ENCODE data around the gene KCNJ1. TPM values are rescaled to one million over a fixed set of nuclear protein-coding genes. Genes with fewer than 3 reads are reported as not detected.
A peak's percentile ranks its signal among the peaks of the same experiment; 100 is the strongest.

KCNJ1 gene
- polyA plus RNA-seq, 1 of the 3 experiments (the other 2 are of a cell fraction): not detected

DNA sequence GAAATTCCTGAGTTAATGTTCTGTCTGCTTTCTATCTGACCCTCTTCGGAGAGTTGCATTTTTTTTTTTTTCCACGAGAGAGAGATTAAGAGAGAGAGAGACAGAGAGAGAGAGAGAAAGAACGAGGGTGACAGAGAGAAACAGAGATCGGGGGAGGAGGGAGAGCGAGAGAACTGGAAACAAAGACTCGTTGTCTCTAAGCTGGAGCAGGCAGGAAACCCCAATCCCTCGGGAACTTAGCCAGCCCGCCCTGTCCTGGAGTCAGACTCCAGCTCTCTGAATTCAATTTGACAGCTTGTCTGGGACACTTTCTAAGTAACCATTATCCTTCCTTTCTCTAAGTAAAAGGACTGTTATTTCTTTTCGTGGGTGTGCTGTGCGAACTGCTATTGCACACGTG is 76.9 kb downstream of the KCNJ1 start:
- peak overlapping the region in 1 of 2 experiments; percentile 69; a peak in 2 of 4 replicates for H3K27ac ChIP-seq (ENCODE audit: low read depth in 2 of 2, low read length in 1 of 2)
- no peaks in the 10 kb centered on the region for H4K20me1 ChIP-seq (ENCODE audit: insufficient read depth)
- H3K9me2 ChIP-seq: no peaks in the 10 kb centered on the region
- peaks cover 3% of the 10 kb centered on the region for H3F3A ChIP-seq (replicated peaks; ENCODE audit: insufficient read depth)
- CTCF ChIA-PET: interaction anchor here (1.1 to 2.5 kb wide), 2 partner anchors 12 to 13 kb away, joined by 5 to 11 read pairs; no protein-coding TSS in a partner anchor
- TF ChIP-seq POLR2AphosphoS5 (IDR thresholded peaks at IDR 0.05; ENCODE audit: low read depth, low read length) (no peak), EP300 (IDR thresholded peaks at IDR 0.05; ENCODE audit: borderline replicate concordance in 1 of 2, low read depth in 1 of 2, low read length in 1 of 2) (no peak), SMC3 (IDR thresholded peaks at IDR 0.05; ENCODE audit: low read depth, low read length) (no peak), JUND (IDR thresholded peaks at IDR 0.05) (0 out of 2 replicates have a peak, but pooled peaks have one; percentile 1), CHD2 (IDR thresholded peaks at IDR 0.05; ENCODE audit: low read length, partially characterized antibody) (no peak)
- TF ChIP-seq, protein P1, sequence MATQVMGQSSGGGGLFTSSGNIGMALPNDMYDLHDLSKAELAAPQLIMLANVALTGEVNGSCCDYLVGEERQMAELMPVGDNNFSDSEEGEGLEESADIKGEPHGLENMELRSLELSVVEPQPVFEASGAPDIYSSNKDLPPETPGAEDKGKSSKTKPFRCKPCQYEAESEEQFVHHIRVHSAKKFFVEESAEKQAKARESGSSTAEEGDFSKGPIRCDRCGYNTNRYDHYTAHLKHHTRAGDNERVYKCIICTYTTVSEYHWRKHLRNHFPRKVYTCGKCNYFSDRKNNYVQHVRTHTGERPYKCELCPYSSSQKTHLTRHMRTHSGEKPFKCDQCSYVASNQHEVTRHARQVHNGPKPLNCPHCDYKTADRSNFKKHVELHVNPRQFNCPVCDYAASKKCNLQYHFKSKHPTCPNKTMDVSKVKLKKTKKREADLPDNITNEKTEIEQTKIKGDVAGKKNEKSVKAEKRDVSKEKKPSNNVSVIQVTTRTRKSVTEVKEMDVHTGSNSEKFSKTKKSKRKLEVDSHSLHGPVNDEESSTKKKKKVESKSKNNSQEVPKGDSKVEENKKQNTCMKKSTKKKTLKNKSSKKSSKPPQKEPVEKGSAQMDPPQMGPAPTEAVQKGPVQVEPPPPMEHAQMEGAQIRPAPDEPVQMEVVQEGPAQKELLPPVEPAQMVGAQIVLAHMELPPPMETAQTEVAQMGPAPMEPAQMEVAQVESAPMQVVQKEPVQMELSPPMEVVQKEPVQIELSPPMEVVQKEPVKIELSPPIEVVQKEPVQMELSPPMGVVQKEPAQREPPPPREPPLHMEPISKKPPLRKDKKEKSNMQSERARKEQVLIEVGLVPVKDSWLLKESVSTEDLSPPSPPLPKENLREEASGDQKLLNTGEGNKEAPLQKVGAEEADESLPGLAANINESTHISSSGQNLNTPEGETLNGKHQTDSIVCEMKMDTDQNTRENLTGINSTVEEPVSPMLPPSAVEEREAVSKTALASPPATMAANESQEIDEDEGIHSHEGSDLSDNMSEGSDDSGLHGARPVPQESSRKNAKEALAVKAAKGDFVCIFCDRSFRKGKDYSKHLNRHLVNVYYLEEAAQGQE (IDR thresholded peaks at IDR 0.05; ENCODE audit: low read depth, low read length): no peak
- TF ChIP-seq, protein P2, sequence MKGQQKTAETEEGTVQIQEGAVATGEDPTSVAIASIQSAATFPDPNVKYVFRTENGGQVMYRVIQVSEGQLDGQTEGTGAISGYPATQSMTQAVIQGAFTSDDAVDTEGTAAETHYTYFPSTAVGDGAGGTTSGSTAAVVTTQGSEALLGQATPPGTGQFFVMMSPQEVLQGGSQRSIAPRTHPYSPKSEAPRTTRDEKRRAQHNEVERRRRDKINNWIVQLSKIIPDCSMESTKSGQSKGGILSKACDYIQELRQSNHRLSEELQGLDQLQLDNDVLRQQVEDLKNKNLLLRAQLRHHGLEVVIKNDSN (IDR thresholded peaks at IDR 0.05; ENCODE audit: borderline replicate concordance, low read depth): no peak
- TF ChIP-seq, protein P3, sequence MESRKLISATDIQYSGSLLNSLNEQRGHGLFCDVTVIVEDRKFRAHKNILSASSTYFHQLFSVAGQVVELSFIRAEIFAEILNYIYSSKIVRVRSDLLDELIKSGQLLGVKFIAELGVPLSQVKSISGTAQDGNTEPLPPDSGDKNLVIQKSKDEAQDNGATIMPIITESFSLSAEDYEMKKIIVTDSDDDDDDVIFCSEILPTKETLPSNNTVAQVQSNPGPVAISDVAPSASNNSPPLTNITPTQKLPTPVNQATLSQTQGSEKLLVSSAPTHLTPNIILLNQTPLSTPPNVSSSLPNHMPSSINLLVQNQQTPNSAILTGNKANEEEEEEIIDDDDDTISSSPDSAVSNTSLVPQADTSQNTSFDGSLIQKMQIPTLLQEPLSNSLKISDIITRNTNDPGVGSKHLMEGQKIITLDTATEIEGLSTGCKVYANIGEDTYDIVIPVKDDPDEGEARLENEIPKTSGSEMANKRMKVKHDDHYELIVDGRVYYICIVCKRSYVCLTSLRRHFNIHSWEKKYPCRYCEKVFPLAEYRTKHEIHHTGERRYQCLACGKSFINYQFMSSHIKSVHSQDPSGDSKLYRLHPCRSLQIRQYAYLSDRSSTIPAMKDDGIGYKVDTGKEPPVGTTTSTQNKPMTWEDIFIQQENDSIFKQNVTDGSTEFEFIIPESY (IDR thresholded peaks at IDR 0.05; ENCODE audit: borderline replicate concordance, low read depth): no peak
- TF ChIP-seq, protein P4, sequence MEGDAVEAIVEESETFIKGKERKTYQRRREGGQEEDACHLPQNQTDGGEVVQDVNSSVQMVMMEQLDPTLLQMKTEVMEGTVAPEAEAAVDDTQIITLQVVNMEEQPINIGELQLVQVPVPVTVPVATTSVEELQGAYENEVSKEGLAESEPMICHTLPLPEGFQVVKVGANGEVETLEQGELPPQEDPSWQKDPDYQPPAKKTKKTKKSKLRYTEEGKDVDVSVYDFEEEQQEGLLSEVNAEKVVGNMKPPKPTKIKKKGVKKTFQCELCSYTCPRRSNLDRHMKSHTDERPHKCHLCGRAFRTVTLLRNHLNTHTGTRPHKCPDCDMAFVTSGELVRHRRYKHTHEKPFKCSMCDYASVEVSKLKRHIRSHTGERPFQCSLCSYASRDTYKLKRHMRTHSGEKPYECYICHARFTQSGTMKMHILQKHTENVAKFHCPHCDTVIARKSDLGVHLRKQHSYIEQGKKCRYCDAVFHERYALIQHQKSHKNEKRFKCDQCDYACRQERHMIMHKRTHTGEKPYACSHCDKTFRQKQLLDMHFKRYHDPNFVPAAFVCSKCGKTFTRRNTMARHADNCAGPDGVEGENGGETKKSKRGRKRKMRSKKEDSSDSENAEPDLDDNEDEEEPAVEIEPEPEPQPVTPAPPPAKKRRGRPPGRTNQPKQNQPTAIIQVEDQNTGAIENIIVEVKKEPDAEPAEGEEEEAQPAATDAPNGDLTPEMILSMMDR (IDR thresholded peaks at IDR 0.05): no peak
- TF ChIP-seq, protein P5, sequence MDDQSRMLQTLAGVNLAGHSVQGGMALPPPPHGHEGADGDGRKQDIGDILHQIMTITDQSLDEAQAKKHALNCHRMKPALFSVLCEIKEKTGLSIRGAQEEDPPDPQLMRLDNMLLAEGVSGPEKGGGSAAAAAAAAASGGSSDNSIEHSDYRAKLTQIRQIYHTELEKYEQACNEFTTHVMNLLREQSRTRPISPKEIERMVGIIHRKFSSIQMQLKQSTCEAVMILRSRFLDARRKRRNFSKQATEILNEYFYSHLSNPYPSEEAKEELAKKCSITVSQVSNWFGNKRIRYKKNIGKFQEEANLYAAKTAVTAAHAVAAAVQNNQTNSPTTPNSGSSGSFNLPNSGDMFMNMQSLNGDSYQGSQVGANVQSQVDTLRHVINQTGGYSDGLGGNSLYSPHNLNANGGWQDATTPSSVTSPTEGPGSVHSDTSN (IDR thresholded peaks at IDR 0.05): peak; percentile 76
- H3K27me3 ChIP-seq (ENCODE audit: insufficient read depth): no peaks in the 10 kb centered on the region
- POLR2A ChIA-PET: no interaction called here
- DNase-seq: no peak
- 22% methylated on average over 11 of the region's 11 CpGs for WGBS (ENCODE audit: low lambda C conversion rate)
- peaks cover 0 to 16% of the 10 kb centered on the region in 2 experiments; a peak in 3 of 4 replicates for H3K4me1 ChIP-seq (ENCODE audit: control insufficient read depth in 1 of 2, insufficient read depth in 2 of 2, low read depth in 1 of 2, low read length in 1 of 2)
- H3K9me3 ChIP-seq: no peaks in the 10 kb centered on the region
- H3K79me2 ChIP-seq (ENCODE audit: insufficient read depth): no peaks in the 10 kb centered on the region
- peak overlapping the region; percentile 39 for H3K4me2 ChIP-seq
- H3K36me3 ChIP-seq (replicated peaks in 1 of 2; ENCODE audit: control insufficient read depth in 1 of 2, insufficient read depth in 2 of 2, low read length in 1 of 2): peaks cover 0 to 14% of the 10 kb centered on the region in 2 experiments
- H2AFZ ChIP-seq (ENCODE audit: low read depth): peak overlapping the region; percentile 35; the same call in 1 of the 2 replicates
- no peak overlapping the region for H3K4me3 ChIP-seq (ENCODE audit: low read depth in 2 of 2, low read length in 1 of 2)
- H3K9ac ChIP-seq: peak overlapping the region; percentile 42; the same call in 1 of the 2 replicates
